H9 (cell line): ENCODE measurements around the gene SLC13A5. TPM values are rescaled to one million over a fixed set of nuclear protein-coding genes. Genes with fewer than 3 reads are reported as not detected.

ENCODE experiments used
- DNase-seq: peaks from one replicate; pipeline ENCODE4 v3.0.0-alpha.2; 2017
- H2AFZ ChIP-seq: one replicate; pipeline ENCODE4 v1.6.1; 2013; ENCODE audit warnings: mild to moderate bottlenecking, low read length, control low read depth, moderate library complexity
- H2AK5ac ChIP-seq: 2 replicates; pipeline ENCODE4 v1.6.1; 2013; ENCODE audit warnings: low read length, control low read depth, mixed read lengths; ENCODE audit not compliant: insufficient read length
- H2BK120ac ChIP-seq: one replicate; pipeline ENCODE4 v1.6.1; 2013; ENCODE audit warnings: low read depth, mild to moderate bottlenecking, low read length, control low read depth, inconsistent platforms; ENCODE audit not compliant: poor library complexity, severe bottlenecking
- H2BK12ac ChIP-seq: 2 replicates; pipeline ENCODE4 v1.6.1; 2013; ENCODE audit warnings: low read length, control low read depth, mixed read lengths, low read depth; ENCODE audit not compliant: insufficient read length
- H2BK15ac ChIP-seq: 2 replicates; pipeline ENCODE4 v1.6.1; 2013; ENCODE audit warnings: low read depth, low read length, control low read depth
- H2BK20ac ChIP-seq: one replicate; pipeline ENCODE4 v1.6.1; 2013; ENCODE audit warnings: low read depth, mild to moderate bottlenecking, low read length, control low read depth, inconsistent platforms; ENCODE audit not compliant: poor library complexity, severe bottlenecking
- H2BK5ac ChIP-seq: 2 replicates; pipeline ENCODE4 v1.6.1; 2013; ENCODE audit warnings: low read length, control low read depth, mixed read lengths; ENCODE audit not compliant: insufficient read length
- H3K14ac ChIP-seq: 2 replicates; pipeline ENCODE4 v1.6.1; 2013; ENCODE audit warnings: low read length, control low read depth; ENCODE audit not compliant: insufficient read depth
- H3K18ac ChIP-seq: 2 replicates; pipeline ENCODE4 v1.6.1; 2013; ENCODE audit warnings: low read depth, mild to moderate bottlenecking, mixed read lengths, low read length, control low read depth; ENCODE audit not compliant: insufficient read length
- H3K23ac ChIP-seq: 2 replicates; pipeline ENCODE4 v1.6.1; 2013; ENCODE audit warnings: low read length, control low read depth, mixed read lengths, low read depth; ENCODE audit not compliant: insufficient read length
- H3K23me2 ChIP-seq: 2 replicates; pipeline ENCODE4 v1.6.1; 2013; ENCODE audit warnings: low read depth, mild to moderate bottlenecking, mixed read lengths, low read length, control low read depth; ENCODE audit not compliant: insufficient read length, poor library complexity, severe bottlenecking
- H3K27ac ChIP-seq: 2 replicates; pipeline ENCODE4 v1.5.1; 2013; ENCODE audit warnings: low read length, control low read depth, mixed read lengths, low read depth; ENCODE audit not compliant: insufficient read length
- H3K27me3 ChIP-seq: 2 replicates; pipeline ENCODE4 v1.6.1; 2013; ENCODE audit warnings: low read length, control low read depth, inconsistent platforms; ENCODE audit not compliant: insufficient read depth
- H3K4ac ChIP-seq: 2 replicates; pipeline ENCODE4 v1.6.1; 2013; ENCODE audit warnings: low read depth, mild to moderate bottlenecking, control low read depth, inconsistent platforms, low read length, moderate library complexity
- H3K4me1 ChIP-seq: 2 replicates; pipeline ENCODE4 v1.6.1; 2013; ENCODE audit warnings: low read length, control low read depth, inconsistent platforms; ENCODE audit not compliant: insufficient read depth
- H3K4me2 ChIP-seq: 2 replicates; pipeline ENCODE4 v1.6.1; 2013; ENCODE audit warnings: low read length, control low read depth, mixed read lengths; ENCODE audit not compliant: insufficient read length, insufficient read depth
- H3K56ac ChIP-seq: 2 replicates; pipeline ENCODE4 v1.6.1; 2013; ENCODE audit warnings: low read depth, mild to moderate bottlenecking, mixed read lengths, low read length, control low read depth; ENCODE audit not compliant: insufficient read length
- H3K79me1 ChIP-seq: 2 replicates; pipeline ENCODE4 v1.6.1; 2013; ENCODE audit warnings: low read depth, mild to moderate bottlenecking, moderate library complexity, low read length, control low read depth, inconsistent platforms; ENCODE audit not compliant: insufficient read depth, poor library complexity, severe bottlenecking
- H3K79me2 ChIP-seq: 2 replicates; pipeline ENCODE4 v1.6.1; 2013; ENCODE audit warnings: low read length, control low read depth, inconsistent platforms; ENCODE audit not compliant: insufficient read depth
- H3K9ac ChIP-seq: 2 replicates; pipeline ENCODE4 v1.6.1; 2013; ENCODE audit warnings: low read length, control low read depth, mixed read lengths; ENCODE audit not compliant: insufficient read length; ENCODE audit errors: extremely low read depth
- H3K9me3 ChIP-seq: one replicate; pipeline ENCODE4 v1.6.1; 2013; ENCODE audit warnings: low read depth, low read length, inconsistent platforms; ENCODE audit not compliant: control insufficient read depth
- H3T11ph ChIP-seq: one replicate; pipeline ENCODE4 v1.6.1; 2013; ENCODE audit warnings: mild to moderate bottlenecking, low read length, control low read depth, inconsistent platforms
- H4K20me1 ChIP-seq: one replicate; pipeline ENCODE4 v1.6.1; 2013; ENCODE audit not compliant: control insufficient read depth, insufficient read length, insufficient read depth
- H4K5ac ChIP-seq: 2 replicates; pipeline ENCODE4 v1.6.1; 2013; ENCODE audit warnings: low read depth, mild to moderate bottlenecking, mixed read lengths, low read length, control low read depth; ENCODE audit not compliant: insufficient read length
- H4K8ac ChIP-seq: replicated peaks from 2 replicates; pipeline ENCODE4 v1.6.1; 2013; ENCODE audit warnings: low read length, control low read depth, mixed read lengths, low read depth; ENCODE audit not compliant: insufficient read length
- H4K91ac ChIP-seq: 2 replicates; pipeline ENCODE4 v1.6.1; 2013; ENCODE audit warnings: low read depth, mild to moderate bottlenecking, moderate library complexity, mixed read lengths, low read length, control low read depth; ENCODE audit not compliant: insufficient read length
- H3K27ac Mint-ChIP-seq, 3 experiments: 2 replicates in 2 of 3; 3 replicates in 1 of 3; pipeline ENCODE4 v1.8.0; 2020 to 2021; ENCODE audit warnings: mixed read lengths in 3 of 3, mild to moderate bottlenecking in 1 of 3, moderate library complexity in 1 of 3
- H3K27me3 Mint-ChIP-seq: 2 replicates; pipeline ENCODE4 v1.8.0; 2021; ENCODE audit warnings: low read depth, mild to moderate bottlenecking, moderate library complexity, mixed read lengths
- H3K36me3 Mint-ChIP-seq, 3 experiments: 2 replicates in 2 of 3; 3 replicates in 1 of 3; pipeline ENCODE4 v1.8.0; 2020 to 2021; ENCODE audit warnings: low read depth in 3 of 3, mixed read lengths in 3 of 3; ENCODE audit not compliant: insufficient read depth in 1 of 3
- H3K4me1 Mint-ChIP-seq, 2 experiments: 2 replicates each; pipeline ENCODE4 v1.8.0; 2020; ENCODE audit warnings: mixed read lengths in 2 of 2
- H3K4me3 Mint-ChIP-seq, 2 experiments: 2 replicates in 1 of 2; 3 replicates in 1 of 2; pipeline ENCODE4 v1.8.0; 2020 to 2021; ENCODE audit warnings: mild to moderate bottlenecking in 2 of 2, mixed read lengths in 2 of 2, moderate library complexity in 1 of 2
- H3K9me3 Mint-ChIP-seq, 2 experiments: 2 replicates in 1 of 2; 3 replicates in 1 of 2; pipeline ENCODE4 v1.8.0; 2020; ENCODE audit warnings: mild to moderate bottlenecking in 2 of 2, mixed read lengths in 2 of 2, moderate library complexity in 1 of 2
- CTCF ChIP-seq: fragments of 200-600 bp; sonication (generic); conservative IDR thresholded peaks from 3 replicates; pipeline ENCODE4 v1.8.0; 2021; ENCODE audit warnings: antibody characterized with exemption, mild to moderate bottlenecking
- WGBS: extraction: QIAGEN DNeasy Blood & Tissue Kit; methylation state at CpG from one replicate; pipeline ENCODE4 v1.1.7; 2013; ENCODE audit warnings: missing lambda C conversion rate, low lambda C conversion rate, mixed read lengths; ENCODE audit not compliant: insufficient read length; ENCODE audit errors: extremely low coverage; 5-methylcytosine and 5-hydroxymethylcytosine counted together
- total RNA-seq: library from RNA; stranded (reverse); gene quantifications from 2 replicates; pipeline ENCODE4 v1.2.1, GENCODE V29; 2021

SLC13A5 gene
- total RNA-seq, 1 experiment from 2014 or later, result 1.6 TPM

DNA sequence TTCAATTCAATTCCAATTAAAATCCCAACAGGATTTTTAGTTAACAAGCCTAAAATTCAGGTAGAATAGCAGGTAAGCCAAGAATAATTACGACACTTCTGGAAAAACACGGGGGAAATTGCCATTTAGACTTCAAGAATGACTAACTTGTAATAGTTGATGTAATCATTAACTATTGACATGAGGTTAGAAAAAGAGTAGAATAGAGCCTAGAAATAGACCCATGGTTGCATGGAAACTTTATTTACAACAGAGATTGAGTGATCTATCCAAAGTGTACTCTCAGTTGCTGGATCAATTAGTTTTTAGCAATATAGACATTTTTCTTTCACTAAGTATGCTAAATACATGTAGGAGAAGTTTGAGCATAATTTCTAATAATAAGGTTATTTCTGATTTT lies 3.6 kb upstream of the SLC13A5 start:
- H3K56ac ChIP-seq, result no peak overlapping the region
- H2BK20ac ChIP-seq, result no peak overlapping the region
- H3K9ac ChIP-seq, result no peak overlapping the region
- peaks cover 17 to 31% of the 10 kb centered on the region in 2 experiments for H3K9me3 Mint-ChIP-seq
- 0 out of 2 replicates have a peak, but pooled peaks cover 2% of the 10 kb centered on the region for H3K4me1 ChIP-seq
- H4K5ac ChIP-seq, result no peak overlapping the region
- H3K27me3 ChIP-seq, result peaks cover 11% of the 10 kb centered on the region; the same call in 1 of the 2 replicates
- no peak overlapping the region for H3K27ac Mint-ChIP-seq
- H3K79me1 ChIP-seq, result no peaks in the 10 kb centered on the region
- no peak overlapping the region for H3K27ac ChIP-seq
- no peak overlapping the region for H2BK15ac ChIP-seq
- H4K91ac ChIP-seq, result no peak overlapping the region
- no peak overlapping the region for H2AFZ ChIP-seq
- H2BK5ac ChIP-seq, result no peak overlapping the region
- no peaks in the 10 kb centered on the region for H3K9me3 ChIP-seq
- peaks cover 69% of the 10 kb centered on the region for H3K27me3 Mint-ChIP-seq
- H2AK5ac ChIP-seq, result no peak overlapping the region
- H4K20me1 ChIP-seq, result no peaks in the 10 kb centered on the region
- no peaks in the 10 kb centered on the region for H3K79me2 ChIP-seq
- H3K23me2 ChIP-seq, result peaks cover 12% of the 10 kb centered on the region
- H3K23ac ChIP-seq, result no peak overlapping the region
- H4K8ac ChIP-seq, result no peak overlapping the region
- no peak overlapping the region for H3K18ac ChIP-seq
- no peak for TF ChIP-seq CTCF
- no peak overlapping the region for H3K4ac ChIP-seq
- no peak overlapping the region for H3T11ph ChIP-seq
- no peak overlapping the region for H2BK12ac ChIP-seq
- H3K4me2 ChIP-seq, result no peak overlapping the region
- H2BK120ac ChIP-seq, result no peak overlapping the region
- WGBS, result no CpG with 5 or more reads among the region's 2 CpGs
- DNase-seq, result no peak
- H3K14ac ChIP-seq, result no peak overlapping the region
- no peak overlapping the region for H3K4me3 Mint-ChIP-seq
- peaks cover 0 to 5% (median 2%) of the 10 kb centered on the region in 3 experiments; a peak in 3 of 7 replicates for H3K36me3 Mint-ChIP-seq
- H3K4me1 Mint-ChIP-seq, result peaks cover 14 to 16% of the 10 kb centered on the region in 2 experiments
